Measurements from ENCODE around the gene KRT15.

DNA sequence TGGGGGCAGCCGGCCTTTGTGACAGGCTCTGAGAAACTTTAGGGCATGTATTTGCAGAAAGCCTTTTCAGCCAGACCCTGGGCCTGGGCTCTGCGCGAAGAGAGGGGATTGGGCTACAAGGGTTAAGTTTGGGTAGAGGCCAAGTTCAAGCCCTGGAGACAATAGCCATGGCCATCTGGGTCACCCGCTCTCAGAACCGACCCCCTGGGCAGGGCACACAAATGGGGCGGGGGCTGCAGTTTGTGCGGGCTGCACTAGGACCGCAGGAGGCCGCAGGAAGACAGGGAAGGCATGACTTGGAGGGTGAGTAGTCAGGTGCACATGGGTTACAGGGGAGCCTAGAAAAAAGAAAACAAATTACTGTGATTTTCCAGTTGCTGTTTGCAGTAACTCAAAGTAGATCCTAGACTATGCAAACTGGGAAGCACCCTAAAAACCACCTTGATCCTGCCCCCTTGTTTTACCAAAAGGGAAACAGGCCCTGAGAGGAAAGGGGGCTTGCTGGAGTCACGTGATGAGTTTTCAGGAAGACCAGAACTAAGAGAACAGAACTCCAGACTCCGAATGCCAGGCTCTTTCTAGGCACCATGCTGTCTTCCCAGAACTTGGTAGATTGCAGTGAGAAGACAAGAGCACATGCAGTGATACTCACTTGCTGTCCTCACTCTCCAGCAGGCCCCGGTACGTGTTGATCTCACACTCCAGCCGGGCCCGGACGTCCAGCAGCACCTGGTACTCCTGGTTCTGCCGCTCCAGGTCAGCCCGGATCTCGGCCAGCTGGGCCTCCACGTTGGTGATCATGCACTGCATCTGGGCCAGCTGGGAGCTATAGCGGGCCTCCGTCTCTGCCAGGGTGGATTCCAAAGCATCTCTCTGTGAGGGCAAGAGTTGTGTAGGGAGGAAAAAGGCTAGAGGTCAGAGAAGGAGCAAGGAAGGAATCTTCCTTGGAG lies 41.5 kb downstream of the KRT15 start:
- TF ChIP-seq CHD2 (IDR thresholded peaks at IDR 0.05; ENCODE audit: borderline replicate concordance, low read depth, low read length) (no peak), POLR2A (IDR thresholded peaks at IDR 0.05; ENCODE audit: low read depth, low read length) (no peak), ZNF274 (IDR thresholded peaks at IDR 0.05; ENCODE audit: insufficient read depth, insufficient read length) (no peak), RELA (IDR thresholded peaks at IDR 0.05; ENCODE audit: borderline replicate concordance, partially characterized antibody) (no peak), EP300 (IDR thresholded peaks at IDR 0.05; ENCODE audit: borderline replicate concordance in 1 of 2, control insufficient read depth in 1 of 2, low read depth in 2 of 2, low read length in 2 of 2) (no peak), NRF1 (conservative IDR thresholded peaks at IDR 0.05; ENCODE audit: low read depth, low read length) (no peak), CHD1 (IDR thresholded peaks at IDR 0.05; ENCODE audit: low read depth, low read length) (no peak), CREB1 (IDR thresholded peaks at IDR 0.05; ENCODE audit: low read depth) (no peak), MEF2A (IDR thresholded peaks at IDR 0.05; ENCODE audit: insufficient read depth, low read depth, low read length) (no peak)
- TF ChIP-seq, protein P1, sequence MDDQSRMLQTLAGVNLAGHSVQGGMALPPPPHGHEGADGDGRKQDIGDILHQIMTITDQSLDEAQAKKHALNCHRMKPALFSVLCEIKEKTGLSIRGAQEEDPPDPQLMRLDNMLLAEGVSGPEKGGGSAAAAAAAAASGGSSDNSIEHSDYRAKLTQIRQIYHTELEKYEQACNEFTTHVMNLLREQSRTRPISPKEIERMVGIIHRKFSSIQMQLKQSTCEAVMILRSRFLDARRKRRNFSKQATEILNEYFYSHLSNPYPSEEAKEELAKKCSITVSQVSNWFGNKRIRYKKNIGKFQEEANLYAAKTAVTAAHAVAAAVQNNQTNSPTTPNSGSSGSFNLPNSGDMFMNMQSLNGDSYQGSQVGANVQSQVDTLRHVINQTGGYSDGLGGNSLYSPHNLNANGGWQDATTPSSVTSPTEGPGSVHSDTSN (IDR thresholded peaks at IDR 0.05; ENCODE audit: insufficient replicate concordance, low read depth, low read length) = no peak
- TF ChIP-seq, protein P2, sequence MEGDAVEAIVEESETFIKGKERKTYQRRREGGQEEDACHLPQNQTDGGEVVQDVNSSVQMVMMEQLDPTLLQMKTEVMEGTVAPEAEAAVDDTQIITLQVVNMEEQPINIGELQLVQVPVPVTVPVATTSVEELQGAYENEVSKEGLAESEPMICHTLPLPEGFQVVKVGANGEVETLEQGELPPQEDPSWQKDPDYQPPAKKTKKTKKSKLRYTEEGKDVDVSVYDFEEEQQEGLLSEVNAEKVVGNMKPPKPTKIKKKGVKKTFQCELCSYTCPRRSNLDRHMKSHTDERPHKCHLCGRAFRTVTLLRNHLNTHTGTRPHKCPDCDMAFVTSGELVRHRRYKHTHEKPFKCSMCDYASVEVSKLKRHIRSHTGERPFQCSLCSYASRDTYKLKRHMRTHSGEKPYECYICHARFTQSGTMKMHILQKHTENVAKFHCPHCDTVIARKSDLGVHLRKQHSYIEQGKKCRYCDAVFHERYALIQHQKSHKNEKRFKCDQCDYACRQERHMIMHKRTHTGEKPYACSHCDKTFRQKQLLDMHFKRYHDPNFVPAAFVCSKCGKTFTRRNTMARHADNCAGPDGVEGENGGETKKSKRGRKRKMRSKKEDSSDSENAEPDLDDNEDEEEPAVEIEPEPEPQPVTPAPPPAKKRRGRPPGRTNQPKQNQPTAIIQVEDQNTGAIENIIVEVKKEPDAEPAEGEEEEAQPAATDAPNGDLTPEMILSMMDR (IDR thresholded peaks at IDR 0.05 in 2 of 3, conservative IDR thresholded peaks at IDR 0.05 in 1 of 3; ENCODE audit: control insufficient read depth in 2 of 3, extremely low read depth in 1 of 3, insufficient read depth in 1 of 3, low read depth in 3 of 3, low read length in 3 of 3) = no peak
- TF ChIP-seq, protein P3, sequence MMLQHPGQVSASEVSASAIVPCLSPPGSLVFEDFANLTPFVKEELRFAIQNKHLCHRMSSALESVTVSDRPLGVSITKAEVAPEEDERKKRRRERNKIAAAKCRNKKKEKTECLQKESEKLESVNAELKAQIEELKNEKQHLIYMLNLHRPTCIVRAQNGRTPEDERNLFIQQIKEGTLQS (IDR thresholded peaks at IDR 0.05; ENCODE audit: borderline replicate concordance, extremely low read depth, low read depth, low read length) = no peak

Measured in GM12878 (cell line).